HG03442 (cell line): ENCODE measurements around the gene DEXI.
"Not testable (repeated sequence)": the region's sequence is repeated elsewhere in the genome, so short reads cannot be mapped to it uniquely, and the experiment has no call there.

Source experiments
- ATAC-seq: cut with Tn5 transposase; IDR thresholded peaks from one replicate; pipeline ENCODE4 v1.9.1; 2021; ENCODE audit warnings: mild to moderate bottlenecking, moderate library complexity; ENCODE audit not compliant: unreplicated experiment

Gene DEXI

GRCh38 chr16:10929097-10929496 lies 13.2 kb downstream of the DEXI start:
- ATAC-seq = not testable (repeated sequence)

- ATAC-seq = no peak
Observed at GRCh38 chr16:10927497-10928112, 14.7 kb downstream of the DEXI start.

- no peak for ATAC-seq
Observed at GRCh38 chr16:10926867-10927266, 15.4 kb downstream of the DEXI start.

GRCh38 chr16:10926094-10926493 lies 16.2 kb downstream of the DEXI start:
- no peak for ATAC-seq

- ATAC-seq = not testable (repeated sequence)
Observed at GRCh38 chr16:10925285-10925684, 17.0 kb downstream of the DEXI start.

GRCh38 chr16:10923650-10924214 lies 18.5 kb downstream of the DEXI start:
- no peak for ATAC-seq

- ATAC-seq = no peak
Observed at GRCh38 chr16:10923146-10923649, 19.1 kb downstream of the DEXI start.

GRCh38 chr16:10922328-10923145 lies 19.7 kb downstream of the DEXI start:
- ATAC-seq = no peak

- no peak for ATAC-seq
Observed at GRCh38 chr16:10921536-10922327, 20.5 kb downstream of the DEXI start.

GRCh38 chr16:10920726-10921427 lies 21.4 kb downstream of the DEXI start:
- ATAC-seq = no peak

GRCh38 chr16:10919003-10919351 lies 23.3 kb downstream of the DEXI start:
- no peak for ATAC-seq

- no peak for ATAC-seq
Observed at GRCh38 chr16:10918294-10919002, 23.8 kb downstream of the DEXI start.

- ATAC-seq = no peak
Observed at GRCh38 chr16:10916534-10916933, 25.7 kb downstream of the DEXI start.

- ATAC-seq = no peak
Observed at GRCh38 chr16:10911267-10911666, 31.0 kb downstream of the DEXI start.

- ATAC-seq = no peak
Observed at GRCh38 chr16:10907757-10908045, 34.6 kb downstream of the DEXI start.

GRCh38 chr16:10906914-10907756 lies 35.1 kb downstream of the DEXI start:
- no peak for ATAC-seq

- no peak for ATAC-seq
Observed at GRCh38 chr16:10906482-10906881, 35.8 kb downstream of the DEXI start.

- no peak for ATAC-seq
Observed at GRCh38 chr16:10902999-10903398, 39.3 kb downstream of the DEXI start.

- peak; percentile 64 for ATAC-seq
Observed at GRCh38 chr16:10897134-10897533, 45.1 kb downstream of the DEXI start.
